Activated gamma-delta T cell treated with Interleukin-2 at 50 U/mL for 16 hours (primary cell): ENCODE data around the gene SIRT3.
"Not testable (repeated sequence)": the region's sequence is repeated elsewhere in the genome, so short reads cannot be mapped to it uniquely, and the experiment has no call there.

Experiments
- DNase-seq: peaks from one replicate; pipeline ENCODE4 v3.0.0-alpha.2; 2020

Gene SIRT3

DNA sequence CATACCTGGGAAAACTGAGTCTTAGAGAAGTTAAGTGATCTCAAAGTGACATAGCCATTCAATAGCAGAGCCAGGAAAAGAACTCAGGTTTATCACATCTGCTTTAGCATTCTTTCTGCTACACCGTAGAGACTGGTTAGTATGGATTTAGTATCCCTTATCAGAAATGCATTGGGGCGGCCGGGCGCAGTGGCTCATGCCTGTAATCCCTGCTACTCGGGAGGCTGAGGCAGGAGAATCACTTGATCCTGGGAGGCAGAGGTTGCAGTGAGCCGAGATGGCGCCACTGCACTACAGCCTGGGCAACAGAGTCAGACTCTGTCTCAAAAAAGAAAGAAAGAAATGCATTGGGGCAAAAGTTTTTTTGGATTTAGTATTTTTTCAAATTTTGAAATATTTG lies 2.2 kb upstream of the SIRT3 start:
- DNase-seq, result not testable (repeated sequence)

DNA sequence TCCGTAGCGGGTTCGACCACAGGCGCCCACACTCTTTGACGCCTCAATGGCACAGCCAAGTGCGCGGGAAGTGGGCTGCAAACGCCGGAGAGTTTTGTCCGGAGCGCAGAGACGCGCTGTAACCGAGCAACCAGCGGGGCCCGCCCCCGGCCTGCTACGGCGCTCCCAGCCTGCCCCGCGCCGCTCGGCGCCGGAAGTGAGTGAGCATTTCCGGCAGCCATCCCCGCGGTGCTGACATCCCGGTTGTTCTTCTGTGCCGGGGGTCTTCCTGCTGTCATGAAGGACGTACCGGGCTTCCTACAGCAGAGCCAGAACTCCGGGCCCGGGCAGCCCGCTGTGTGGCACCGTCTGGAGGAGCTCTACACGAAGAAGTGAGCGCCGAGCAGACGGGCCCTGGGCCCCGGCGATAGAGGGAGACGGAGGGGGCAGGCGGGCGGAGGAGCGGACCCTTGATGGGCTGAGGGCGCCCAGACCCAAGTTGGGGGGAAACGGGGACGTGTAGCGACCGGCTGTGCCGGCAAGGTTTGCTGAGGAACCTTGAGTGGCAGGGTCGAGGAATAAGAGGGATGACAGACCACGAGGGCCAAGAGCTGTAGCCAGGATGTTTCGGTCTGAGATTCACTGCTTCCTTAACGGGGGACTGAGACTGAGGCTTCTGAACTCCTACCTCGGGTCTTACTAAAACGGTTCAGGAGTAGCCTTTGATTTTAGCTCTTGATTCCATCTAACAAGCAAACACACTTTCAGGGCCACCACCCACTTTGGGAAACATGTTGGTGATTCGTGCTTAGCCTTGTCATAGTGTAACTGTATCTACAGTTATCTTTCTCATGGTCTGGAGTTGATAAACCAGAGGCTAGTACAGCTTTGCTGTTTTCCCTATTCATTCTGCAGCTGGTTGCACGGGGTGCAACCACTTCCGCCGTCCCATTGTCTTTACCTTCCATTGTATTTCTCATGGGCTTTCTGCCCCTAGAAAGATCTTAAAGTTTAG lies 929 bp upstream of the SIRT3 start, which contains the start of gene PSMD13:
PSMD13 (plus strand) TSS at position 203 of the 994 bp plus-strand sequence; CDS start at position 277, 74 bp downstream.
- DNase-seq, result peak; percentile 88

DNA sequence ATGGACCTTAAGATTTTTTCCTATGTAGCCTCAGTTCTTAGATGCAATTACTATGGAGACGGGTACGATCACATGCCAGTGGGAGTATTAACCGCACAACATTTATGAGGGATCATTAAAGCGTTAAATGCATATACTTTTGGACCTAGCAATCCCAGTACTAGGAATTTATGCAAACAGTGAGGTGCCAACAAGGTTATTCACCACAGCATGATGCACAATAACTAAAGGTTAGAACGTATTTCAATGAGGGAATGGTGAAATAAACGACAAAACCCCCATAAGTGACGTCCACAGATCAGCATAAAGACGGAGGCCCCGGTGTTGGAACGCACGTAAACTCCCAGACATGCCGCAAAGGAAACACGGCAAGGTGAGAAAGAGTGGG lies 539 bp downstream of the SIRT3 start:
- DNase-seq, result peak; percentile 60

DNA sequence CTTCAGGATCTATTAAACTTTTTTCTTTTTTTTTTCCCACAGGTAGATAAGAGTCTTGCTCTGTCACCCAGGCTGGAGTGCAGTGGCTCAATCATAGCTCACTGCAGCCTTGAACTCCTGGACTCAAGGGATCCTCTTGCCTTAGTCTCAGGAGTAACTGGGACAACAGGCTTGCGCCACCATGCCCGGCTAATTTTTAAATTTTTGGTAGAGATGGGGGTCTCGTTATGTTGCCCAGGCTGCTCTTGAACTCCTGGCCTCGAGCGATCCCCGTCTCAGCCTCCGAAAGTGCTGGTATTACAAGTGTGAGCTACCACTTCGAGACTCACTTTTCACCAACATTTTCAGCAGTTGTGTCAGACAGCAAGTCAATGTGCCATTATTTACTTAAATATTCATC lies 962 bp downstream of the SIRT3 start:
- no peak for DNase-seq

DNA sequence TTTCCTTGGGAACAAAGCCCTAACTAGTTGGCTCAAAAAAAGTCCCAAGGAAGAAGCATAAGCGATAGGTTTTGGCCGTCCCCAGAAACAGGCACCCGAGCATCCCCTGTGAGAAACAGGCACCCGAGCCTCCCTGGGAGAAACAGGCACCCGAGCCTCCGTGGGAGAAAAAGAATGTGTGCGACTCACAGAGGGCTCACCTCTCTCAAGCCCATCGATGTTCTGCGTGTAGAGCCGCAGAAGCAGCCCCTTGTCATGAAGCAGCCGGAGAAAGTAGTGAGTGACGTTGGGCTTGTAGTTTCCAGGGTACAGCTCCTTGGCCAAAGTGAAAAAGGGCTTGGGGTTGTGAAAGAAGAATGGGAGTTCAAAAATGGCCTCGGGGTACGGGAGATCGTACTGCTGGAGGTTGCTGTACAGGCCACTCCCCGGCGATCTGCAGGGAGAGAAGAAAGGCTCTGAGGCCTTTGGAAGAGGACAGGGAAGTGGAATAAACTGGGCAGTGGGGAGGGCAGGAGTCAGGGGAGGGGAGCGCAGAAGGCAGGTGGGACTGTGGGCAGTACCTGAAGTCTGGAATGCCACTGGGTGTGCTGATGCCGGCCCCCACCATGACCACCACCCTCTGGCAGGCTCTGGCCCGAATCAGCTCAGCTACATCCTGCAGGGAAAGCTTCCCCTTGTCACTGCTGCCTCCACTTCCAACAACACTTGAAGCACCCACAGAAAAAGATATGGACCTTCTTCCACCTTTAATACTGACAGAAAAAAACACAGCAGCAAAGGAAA lies 3.2 kb downstream of the SIRT3 start:
- DNase-seq, result no peak

DNA sequence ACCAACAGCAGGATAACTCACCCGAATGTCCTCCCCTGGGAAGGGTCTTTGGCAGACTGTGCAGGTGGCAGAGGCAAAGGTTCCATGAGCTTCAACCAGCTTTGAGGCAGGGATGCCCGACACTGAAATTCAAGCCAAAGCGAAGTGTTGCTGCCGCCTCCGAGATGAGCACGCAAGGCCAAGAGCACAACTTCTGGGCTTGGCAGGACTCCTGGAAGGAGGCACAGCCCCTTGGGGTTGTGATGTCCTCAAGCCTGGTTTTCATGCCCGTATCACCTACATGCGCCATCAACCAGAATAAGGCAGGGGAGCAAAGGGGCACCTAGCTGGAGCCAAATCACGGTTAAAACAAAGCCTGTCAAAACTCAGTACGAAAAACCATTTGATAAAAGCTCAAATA lies 5.7 kb downstream of the SIRT3 start:
- DNase-seq, result no peak

DNA sequence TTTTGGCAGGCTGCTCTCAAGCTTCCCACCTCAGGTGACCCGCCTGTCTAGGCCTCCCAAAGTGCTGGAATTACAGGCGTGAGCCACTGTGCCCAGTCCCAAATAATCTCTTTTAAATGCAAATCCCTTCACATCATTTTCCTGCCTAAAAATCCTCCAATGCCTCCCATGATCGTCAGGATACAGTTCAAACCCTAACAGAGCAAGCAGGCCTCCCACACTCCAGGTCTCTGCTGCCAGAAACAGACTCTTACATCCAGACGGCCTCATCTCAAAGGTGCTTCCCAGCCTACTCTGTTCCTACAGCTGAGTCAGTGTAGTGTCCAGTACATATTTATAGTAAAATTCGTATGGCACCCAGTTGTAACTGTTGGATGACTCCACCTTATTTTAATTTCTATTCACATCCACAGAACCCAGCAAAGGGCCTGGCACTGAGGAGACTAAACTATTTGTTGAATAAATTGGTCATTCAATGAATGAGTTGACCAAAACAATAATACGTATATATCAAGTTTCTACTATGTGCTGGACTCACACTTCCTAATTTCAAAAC lies 8.2 kb downstream of the SIRT3 start:
- DNase-seq, result no peak

DNA sequence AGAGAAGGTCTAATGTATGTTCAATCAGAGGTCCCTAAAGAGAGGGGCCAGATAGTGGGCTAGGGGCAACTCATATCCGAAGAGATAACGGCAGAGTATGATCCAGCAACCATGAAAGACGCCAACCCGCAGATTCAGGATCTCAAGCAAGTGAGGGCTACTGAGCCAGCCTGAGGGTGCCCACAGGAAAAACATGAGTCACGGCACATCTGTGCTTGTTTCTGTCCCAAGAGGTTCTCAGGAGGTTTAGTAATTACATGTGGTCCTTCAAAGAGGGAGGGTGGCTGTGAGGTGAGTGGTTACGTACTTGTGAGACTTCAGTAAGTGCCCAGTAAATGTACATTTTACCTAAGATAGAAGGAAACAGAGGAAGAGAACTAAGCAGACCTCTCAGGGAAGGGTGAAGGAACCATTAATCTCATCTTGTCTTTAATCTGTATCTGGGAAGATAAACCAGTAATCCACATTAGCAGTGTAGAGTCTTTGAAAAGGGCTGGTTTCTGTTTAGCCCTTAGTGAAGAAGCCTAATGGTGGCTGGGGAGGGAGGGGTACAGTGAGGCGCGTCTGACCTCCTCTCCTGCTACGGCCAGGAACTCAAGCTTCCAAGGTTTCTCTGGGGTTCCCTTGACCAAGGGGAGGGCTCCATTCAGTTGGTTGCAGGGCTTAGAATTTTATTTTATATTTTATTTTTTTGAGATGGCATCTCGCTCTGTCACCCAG lies 10.2 kb downstream of the SIRT3 start:
- no peak for DNase-seq

DNA sequence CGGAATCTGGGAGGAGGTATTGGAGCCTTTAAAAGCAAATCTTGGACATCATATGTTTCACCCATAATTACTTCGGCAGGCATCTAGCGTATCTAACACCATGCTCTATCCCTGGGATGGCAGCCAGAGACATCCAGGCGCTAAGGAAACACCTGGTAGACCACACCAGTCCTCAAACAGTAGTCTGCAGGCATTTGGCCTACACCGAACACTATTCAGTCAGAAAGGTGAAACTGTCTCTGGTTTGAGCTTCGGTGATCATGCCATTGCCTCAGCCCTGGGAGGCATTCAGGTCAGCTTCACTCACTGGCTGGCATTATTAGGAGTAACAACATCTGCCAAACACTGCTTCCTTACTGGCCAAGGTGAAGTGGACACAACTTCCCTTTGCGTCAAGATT lies 11.7 kb downstream of the SIRT3 start:
- no peak for DNase-seq

DNA sequence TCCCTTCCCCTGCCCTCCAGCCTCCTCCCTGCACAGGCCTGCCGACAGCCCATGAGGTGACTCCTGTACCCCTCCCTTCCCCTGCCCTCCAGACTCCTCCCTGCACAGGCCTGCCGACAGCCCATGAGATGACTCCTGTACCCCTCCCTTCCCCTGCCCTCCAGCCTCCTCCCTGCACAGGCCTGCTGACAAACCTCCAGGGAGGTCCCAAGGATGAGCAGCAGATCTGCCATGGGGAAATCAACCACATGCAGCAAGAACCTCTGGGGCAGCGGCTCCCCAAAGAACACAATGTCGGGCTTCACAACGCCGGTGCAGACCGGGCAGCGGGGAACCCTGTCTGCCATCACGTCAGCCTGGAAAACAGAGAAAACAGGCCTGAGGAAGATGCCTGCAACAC lies 12.3 kb downstream of the SIRT3 start:
- no peak for DNase-seq

DNA sequence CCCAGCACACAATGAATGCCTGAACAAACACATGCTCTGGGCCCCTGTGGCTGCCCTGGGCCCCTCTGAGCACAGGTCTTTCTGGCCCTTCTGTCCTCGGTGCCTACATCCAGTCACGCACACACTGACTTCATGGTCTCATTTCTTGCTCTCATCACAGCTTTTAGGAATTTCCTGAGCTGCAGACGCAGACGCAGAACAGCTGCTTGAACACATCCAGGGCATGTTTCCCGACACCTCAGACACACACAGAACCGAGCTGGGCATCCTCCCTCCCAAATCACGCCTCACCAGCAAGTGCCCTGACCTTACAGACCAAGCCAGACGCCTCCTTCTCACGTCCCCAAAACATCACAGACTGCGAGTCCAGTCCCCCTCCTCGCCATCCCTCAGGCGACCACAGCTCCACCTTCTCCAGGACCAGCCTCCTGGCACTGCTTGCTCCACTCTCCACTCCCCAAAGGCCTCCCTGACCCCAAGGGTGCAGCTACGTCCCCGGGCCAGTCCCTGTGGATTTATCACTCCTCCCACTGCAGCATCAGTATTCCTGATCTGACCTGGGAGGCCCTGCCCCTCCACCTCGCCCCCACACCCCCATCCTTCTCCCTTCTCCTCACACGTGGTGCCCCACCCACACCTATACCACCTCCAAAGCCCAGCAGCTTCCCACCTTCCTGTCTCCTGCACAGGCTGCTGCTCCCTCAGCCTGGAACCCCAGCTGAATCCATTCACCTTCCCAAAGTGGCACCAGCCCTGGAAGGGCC lies 12.9 kb downstream of the SIRT3 start:
- no peak for DNase-seq

DNA sequence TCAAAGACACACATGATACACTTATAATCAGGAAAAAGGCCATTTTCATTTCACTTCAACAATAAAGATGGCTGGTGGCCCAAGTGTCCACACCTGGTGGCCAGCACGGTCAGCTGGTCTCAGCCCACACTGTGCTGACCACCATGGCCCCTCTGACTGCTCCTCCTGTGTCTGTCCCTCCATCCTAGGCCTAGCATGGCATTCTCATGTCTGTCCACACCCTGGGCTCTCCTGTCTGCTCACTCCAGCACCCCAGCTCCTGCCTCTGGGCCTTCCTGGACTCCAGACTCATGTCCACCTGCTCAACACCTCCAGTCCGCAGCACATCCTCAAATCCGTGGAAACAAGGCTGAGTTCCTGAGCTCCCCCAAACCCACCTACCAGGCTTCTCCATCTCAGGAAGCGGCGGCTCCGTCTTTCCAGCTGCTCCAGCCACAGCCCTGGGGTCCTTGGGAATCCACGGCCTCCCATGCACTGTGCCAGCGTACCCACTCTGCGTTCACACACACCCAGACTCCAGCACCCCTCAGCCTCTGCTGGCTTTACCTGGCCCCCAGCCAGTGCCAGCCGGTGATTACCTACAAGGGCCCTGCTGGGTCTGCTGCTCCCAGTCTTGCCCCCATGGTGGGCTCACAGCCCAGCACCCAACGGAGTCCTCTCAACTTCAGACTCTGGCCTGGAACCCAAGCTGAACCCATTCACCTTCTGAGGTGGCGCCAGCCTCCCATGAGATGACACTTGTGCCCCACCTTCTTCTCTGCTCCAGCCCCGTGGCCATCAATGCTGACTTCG lies 13.9 kb downstream of the SIRT3 start:
- DNase-seq, result no peak

DNA sequence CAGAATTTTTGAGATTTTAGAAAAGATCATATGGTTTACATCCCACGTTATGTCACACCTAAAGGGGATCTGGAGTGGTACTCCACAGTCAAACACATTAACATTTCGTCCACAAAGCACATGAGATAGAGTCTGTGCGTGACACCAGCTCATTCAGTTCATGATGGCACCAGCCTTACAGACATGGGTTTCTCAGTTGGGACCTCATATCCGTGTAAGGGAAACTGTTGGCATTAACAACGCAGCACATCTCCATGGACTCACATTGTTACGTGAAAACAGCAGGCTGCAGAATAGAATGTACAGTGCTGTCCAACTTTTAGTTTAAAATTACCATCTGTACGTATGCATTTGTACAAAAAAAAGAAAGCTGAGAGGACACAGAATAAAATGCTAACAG lies 14.6 kb downstream of the SIRT3 start:
- no peak for DNase-seq

DNA sequence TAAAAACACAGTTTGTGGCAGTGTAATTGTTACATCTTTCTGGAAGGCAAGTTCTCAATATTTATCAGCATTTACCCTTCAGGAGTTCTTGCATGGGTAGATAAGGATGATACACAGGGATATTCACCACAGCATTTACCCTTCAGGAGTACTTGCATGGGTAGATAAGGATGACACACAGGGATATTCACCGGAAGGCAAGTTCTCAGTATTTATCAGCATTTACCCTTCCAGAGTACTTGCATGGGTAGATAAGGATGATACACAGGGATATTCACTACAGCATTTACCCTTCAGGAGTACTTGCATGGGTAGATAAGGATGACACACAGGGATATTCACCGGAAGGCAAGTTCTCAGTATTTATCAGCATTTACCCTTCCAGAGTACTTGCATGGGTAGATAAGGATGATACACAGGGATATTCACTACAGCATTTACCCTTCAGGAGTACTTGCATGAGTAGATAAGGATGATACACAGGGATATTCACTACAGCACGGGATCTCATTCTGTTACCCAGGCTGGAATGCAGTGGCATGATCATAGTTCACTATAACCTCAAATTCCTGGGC lies 15.4 kb downstream of the SIRT3 start:
- DNase-seq, result not testable (repeated sequence)

DNA sequence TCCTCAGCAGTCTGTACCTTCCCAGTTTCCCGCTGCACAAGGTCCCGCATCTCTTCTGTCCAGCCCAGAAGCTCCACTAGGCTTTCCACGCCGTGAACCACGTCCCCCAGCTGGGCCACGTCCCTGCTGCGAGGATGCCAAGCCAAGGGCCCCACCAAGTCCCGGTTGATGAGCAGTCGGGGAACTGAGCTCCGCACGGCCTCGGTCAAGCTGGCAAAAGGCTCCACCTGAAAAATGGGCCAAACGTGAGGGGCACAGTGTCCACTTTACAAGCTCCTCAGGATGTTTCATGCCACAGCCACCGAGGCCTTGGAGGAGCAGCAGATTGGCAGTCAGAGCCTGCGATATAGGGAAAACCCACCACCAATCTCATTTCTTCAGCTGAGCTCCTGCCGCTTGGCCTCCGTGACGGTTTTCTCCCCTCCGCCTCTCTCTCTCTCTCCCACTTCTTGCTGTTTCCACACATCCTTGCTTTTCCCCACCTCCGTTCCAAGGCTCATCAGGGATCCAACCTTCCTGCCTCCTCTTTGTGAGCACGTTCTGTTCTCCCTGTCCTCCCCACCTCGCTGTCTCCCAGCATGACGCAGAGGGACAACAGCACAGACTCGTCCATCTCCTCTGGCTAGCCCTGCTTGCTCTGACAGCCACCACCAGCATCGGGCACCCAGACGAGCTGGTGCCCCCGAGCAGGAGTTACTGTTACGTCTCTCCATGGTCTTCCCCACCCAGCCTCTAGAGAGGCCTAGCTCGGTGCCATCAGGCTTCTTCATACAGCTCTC lies 17.1 kb downstream of the SIRT3 start:
- no peak for DNase-seq

DNA sequence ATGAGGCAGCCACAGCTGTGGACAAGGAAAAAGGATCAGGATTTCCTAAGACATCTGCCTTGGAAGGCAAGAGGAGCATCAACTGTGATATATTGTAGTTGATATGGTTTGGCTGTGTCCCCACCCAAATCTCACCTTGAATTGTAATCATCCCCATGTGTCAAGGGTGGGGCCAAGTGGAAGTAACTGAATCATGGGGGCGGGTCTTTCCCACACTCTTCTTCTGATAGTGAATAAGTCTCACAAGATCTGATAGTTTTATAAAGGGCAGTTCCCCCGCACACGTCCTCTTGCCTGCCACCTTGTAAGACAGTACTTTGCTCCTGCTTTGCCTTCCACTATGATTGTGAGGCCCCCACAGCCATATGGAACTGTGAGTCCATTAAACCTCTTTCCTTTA lies 18.4 kb downstream of the SIRT3 start:
- DNase-seq, result no peak

DNA sequence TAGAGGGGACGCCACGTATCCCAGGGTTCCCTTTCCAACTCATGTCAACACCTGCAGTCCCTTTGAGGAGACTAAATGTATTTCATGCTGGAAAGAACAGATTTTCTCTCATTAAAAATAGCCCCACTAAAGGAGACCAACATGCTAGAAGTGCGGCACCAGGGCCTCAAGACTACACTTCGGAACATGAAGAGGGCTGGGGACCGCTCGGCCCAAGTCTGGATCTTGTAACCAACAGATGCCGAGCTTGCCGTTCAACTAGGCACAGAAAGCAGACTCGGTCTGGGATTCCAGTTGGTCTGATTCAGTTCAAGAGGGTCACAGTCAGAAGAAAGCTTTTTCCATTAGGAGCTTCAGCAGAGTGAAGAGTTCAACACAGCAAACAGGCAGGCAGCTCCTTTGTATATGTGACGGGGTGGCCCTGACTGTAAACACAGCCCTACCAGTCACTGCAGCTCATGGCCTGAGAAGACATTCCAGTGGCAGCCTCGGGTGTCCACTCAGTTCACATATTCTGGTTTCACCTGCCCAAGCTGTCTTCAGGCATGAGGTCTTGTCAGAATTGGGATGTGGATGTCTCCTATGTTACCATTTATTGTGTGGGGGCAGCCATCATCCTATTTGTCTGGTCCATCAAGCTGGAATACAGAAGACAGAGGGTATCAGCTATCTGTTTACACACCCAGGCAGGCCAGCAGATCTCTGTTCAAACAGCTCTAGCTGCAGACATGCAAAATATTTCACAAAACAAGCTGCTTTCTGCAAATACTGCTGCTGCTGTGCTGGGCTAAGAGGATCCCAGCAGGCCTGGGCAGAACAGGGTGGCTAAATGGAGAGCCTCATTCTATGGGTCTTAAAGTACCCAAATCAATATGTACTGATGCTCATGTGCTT lies 19.8 kb downstream of the SIRT3 start:
- DNase-seq, result no peak

DNA sequence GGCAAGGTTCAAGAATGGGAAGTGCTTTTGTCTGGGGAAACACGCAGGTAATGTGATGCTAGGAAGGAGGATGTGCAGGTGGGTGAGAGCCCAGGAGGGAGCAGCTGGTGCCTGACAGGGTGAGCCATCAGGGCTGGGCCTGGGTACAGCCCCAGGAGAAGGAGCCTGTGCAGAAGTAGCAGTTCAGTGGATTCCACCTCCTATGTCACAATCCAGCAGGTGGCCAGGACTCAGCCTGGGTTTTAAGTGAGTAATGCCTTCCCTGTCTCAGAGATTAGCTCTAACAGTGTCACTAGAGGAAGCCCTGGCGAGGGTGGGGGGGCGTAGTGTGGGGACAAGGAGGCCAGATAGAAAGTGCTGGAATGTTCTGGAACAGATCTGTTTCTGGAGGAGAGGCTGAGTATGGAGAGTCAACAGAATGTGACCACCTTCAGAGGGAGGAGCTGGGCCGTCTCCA lies 20.5 kb downstream of the SIRT3 start:
- no peak for DNase-seq

DNA sequence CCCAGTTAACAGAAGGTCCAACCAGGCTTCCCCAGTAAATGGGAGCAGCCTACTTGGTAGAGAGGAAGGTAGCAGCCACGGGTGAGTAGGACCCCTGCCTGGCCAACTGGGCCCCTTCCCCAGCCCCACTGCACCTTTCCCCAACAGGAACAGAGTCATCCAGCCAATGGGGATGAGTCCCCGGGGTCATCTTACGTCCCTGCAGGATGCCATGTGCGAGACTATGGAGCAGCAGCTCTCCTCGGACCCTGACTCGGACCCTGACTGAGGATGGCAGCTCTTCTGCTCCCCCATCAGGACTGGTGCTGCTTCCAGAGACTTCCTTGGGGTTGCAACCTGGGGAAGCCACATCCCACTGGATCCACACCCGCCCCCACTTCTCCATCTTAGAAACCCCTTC lies 22.1 kb downstream of the SIRT3 start:
- no peak for DNase-seq
